Thyroid gland (tissue), 4 donors: ENCODE measurements around the gene CDH22. TPM values are rescaled to one million over a fixed set of nuclear protein-coding genes. Genes with fewer than 3 reads are reported as not detected.

Experiments
- DNase-seq, 2 donors: peaks; one replicate each; pipeline ENCODE4 v3.0.0-alpha.2; 2019
- H3K27ac ChIP-seq, 3 donors: fragments of 200-600 bp; sonication (generic); 1 replicate in 2 of 3; 2 replicates in 1 of 3; pipeline ENCODE4 v1.5.1; 2016 to 2019; ENCODE audit warnings: mild to moderate bottlenecking in 1 of 3, moderate library complexity in 1 of 3
- H3K27me3 ChIP-seq: fragments of 200-600 bp; sonication (generic); one replicate; pipeline ENCODE4 v1.5.1; 2019
- H3K36me3 ChIP-seq, 2 donors: fragments of 200-600 bp; sonication (generic); one replicate each; pipeline ENCODE4 v1.5.1; 2016 to 2019
- H3K4me1 ChIP-seq, 2 donors: fragments of 200-600 bp; sonication (generic); one replicate each; pipeline ENCODE4 v1.5.1; 2017 to 2019
- H3K4me3 ChIP-seq, 3 donors: fragments of 200-600 bp; sonication (generic); replicated peaks in 1 of 3; 1 replicate in 2 of 3; 2 replicates in 1 of 3; pipeline ENCODE4 v1.5.1; 2016; ENCODE audit warnings: mild to moderate bottlenecking in 1 of 3
- H3K9me3 ChIP-seq: fragments of 200-600 bp; sonication (generic); one replicate; pipeline ENCODE4 v1.5.1; 2017
- CTCF ChIP-seq, 6 experiments: fragments of 200-600 bp in 3 of 6; fragments of 450-650 bp in 3 of 6; sonication (generic) in 3 of 6; IDR thresholded peaks; one replicate each; pipeline ENCODE4 v1.5.1; 2016 to 2019; ENCODE audit warnings: antibody characterized with exemption in 6 of 6, mild to moderate bottlenecking in 2 of 6, inconsistent platforms in 1 of 6, moderate library complexity in 1 of 6
- POLR2A ChIP-seq, 2 donors: fragments of 450-650 bp; IDR thresholded peaks; one replicate each; pipeline ENCODE4 v1.6.1; 2017; ENCODE audit warnings: antibody characterized with exemption in 2 of 2, mild to moderate bottlenecking in 2 of 2, moderate library complexity in 1 of 2
- WGBS, 2 donors: methylation state at CpG; one replicate each; pipeline ENCODE4 v1.1.5; 2017; 5-methylcytosine and 5-hydroxymethylcytosine counted together
- intact Hi-C: fragments of 100-400 bp; cut with DNase I; formaldehyde crosslinking; loops from one replicate; pipeline ENCODE4 v1.15.1; 2023
- total RNA-seq, 4 donors: library from RNA; depleted of rRNA; stranded (reverse); fragments of >200 nt; gene quantifications; one replicate each; pipeline ENCODE4 v1.2.3, GENCODE V29; 2016

The CDH22 gene
- total RNA-seq, 4 donors from 2014 or later: 0.38 to 3.0 (median 1.2) TPM

GRCh38 chr20:46311719-46312074 is 3.4 kb upstream of the CDH22 start:
- WGBS, 2 donors: 11 to 13% methylated on average over 5 of the region's 5 CpGs
- Histone ChIP-seq H3K4me1 (peaks cover 14 to 29% of the 10 kb centered on the region in 2 donors), H3K9me3 (no peaks in the 10 kb centered on the region), H3K27ac (no peak overlapping the region), H3K36me3 (no peaks in the 10 kb centered on the region), H3K27me3 (peaks cover 26% of the 10 kb centered on the region), H3K4me3 (no peak overlapping the region)
- no peak for DNase-seq
- intact Hi-C loops: no loop called here
- TF ChIP-seq CTCF (IDR thresholded peaks at IDR 0.05) (no peak), POLR2A (IDR thresholded peaks at IDR 0.05) (no peak)

GRCh38 chr20:46311039-46311650 is 2.8 kb upstream of the CDH22 start:
- intact Hi-C loops: no loop called here
- TF ChIP-seq POLR2A (IDR thresholded peaks at IDR 0.05): no peak
- TF ChIP-seq CTCF (IDR thresholded peaks at IDR 0.05): no peak
- no peak for DNase-seq
- no peak overlapping the region for H3K4me3 ChIP-seq
- peaks cover 26% of the 10 kb centered on the region for H3K27me3 ChIP-seq
- H3K4me1 ChIP-seq: peaks cover 14 to 30% of the 10 kb centered on the region in 2 donors
- H3K27ac ChIP-seq: no peak overlapping the region
- WGBS, 2 donors: 23 to 24% methylated on average over 5 of the region's 5 CpGs
- H3K36me3 ChIP-seq: no peaks in the 10 kb centered on the region
- no peaks in the 10 kb centered on the region for H3K9me3 ChIP-seq

- intact Hi-C loops: loop anchor here (5.0 kb wide), 1 partner anchor 37 kb away; no protein-coding TSS in a partner anchor
- DNase-seq: no peak
- Histone ChIP-seq H3K27me3 (peaks cover 26% of the 10 kb centered on the region), H3K4me1 (peaks cover 14 to 33% of the 10 kb centered on the region in 2 donors), H3K9me3 (no peaks in the 10 kb centered on the region), H3K36me3 (no peaks in the 10 kb centered on the region), H3K4me3 (no peak overlapping the region), H3K27ac (no peak overlapping the region)
- WGBS, 2 donors: 63 to 72% methylated on average over 2 of the region's 2 CpGs
- no peak for TF ChIP-seq CTCF (IDR thresholded peaks at IDR 0.05)
- no peak for TF ChIP-seq POLR2A (IDR thresholded peaks at IDR 0.05)
These were observed 1.6 kb upstream of the CDH22 start for GRCh38 chr20:46309945-46310344.

GRCh38 chr20:46307999-46308257 is 370 bp downstream of the CDH22 start:
- no peak for DNase-seq
- Histone ChIP-seq H3K9me3 (no peaks in the 10 kb centered on the region), H3K27ac (no peak overlapping the region), H3K27me3 (peaks cover 16% of the 10 kb centered on the region), H3K36me3 (no peaks in the 10 kb centered on the region), H3K4me1 (peaks cover 14 to 33% of the 10 kb centered on the region in 2 donors), H3K4me3 (peak overlapping the region in 1 of 3 donors; percentile 43)
- intact Hi-C loops: loop anchor here (5.0 kb wide), 1 partner anchor 39 kb away; no protein-coding TSS in a partner anchor
- no peak for TF ChIP-seq POLR2A (IDR thresholded peaks at IDR 0.05)
- TF ChIP-seq CTCF (IDR thresholded peaks at IDR 0.05): no peak
- 0% methylated on average over 1 of the region's 35 CpGs; no CpG with 5 or more reads in 1 of the 2 donors for WGBS, 2 donors

- TF ChIP-seq POLR2A (IDR thresholded peaks at IDR 0.05): no peak
- TF ChIP-seq CTCF (IDR thresholded peaks at IDR 0.05): peak; percentile 60 to 76 (median 64)
- no peaks in the 10 kb centered on the region for H3K9me3 ChIP-seq
- DNase-seq: peak; percentile 53 to 58
- peaks cover 10 to 27% of the 10 kb centered on the region in 2 donors for H3K4me1 ChIP-seq
- no peaks in the 10 kb centered on the region for H3K36me3 ChIP-seq
- intact Hi-C loops: loop anchor here (5.0 kb wide), 1 partner anchor 40 kb away; no protein-coding TSS in a partner anchor
- H3K4me3 ChIP-seq: peak overlapping the region in 1 of 3 donors; percentile 43
- WGBS, 2 donors: 1 to 7% methylated on average over 3 to 31 of the region's 90 CpGs
- H3K27me3 ChIP-seq: peaks cover 10% of the 10 kb centered on the region
- H3K27ac ChIP-seq: no peak overlapping the region
These were observed 929 bp downstream of the CDH22 start for GRCh38 chr20:46307139-46307998.
